B cell (primary cell): ENCODE measurements around the gene LIPH.

Experiments
- EZH2 ChIP-seq: IDR thresholded peaks from 2 replicates; pipeline ENCODE4 v1.6.1; 2012; ENCODE audit warnings: borderline replicate concordance, low read depth, mild to moderate bottlenecking, moderate library complexity, low read length; ENCODE audit not compliant: insufficient read depth, poor library complexity, severe bottlenecking
- TF ChIP-seq, protein P1 (sequence below): fragments of 200-600 bp; IDR thresholded peaks from one replicate; pipeline ENCODE4 v1.8.0; 2022; ENCODE audit warnings: antibody characterized with exemption, mild to moderate bottlenecking

DNA sequence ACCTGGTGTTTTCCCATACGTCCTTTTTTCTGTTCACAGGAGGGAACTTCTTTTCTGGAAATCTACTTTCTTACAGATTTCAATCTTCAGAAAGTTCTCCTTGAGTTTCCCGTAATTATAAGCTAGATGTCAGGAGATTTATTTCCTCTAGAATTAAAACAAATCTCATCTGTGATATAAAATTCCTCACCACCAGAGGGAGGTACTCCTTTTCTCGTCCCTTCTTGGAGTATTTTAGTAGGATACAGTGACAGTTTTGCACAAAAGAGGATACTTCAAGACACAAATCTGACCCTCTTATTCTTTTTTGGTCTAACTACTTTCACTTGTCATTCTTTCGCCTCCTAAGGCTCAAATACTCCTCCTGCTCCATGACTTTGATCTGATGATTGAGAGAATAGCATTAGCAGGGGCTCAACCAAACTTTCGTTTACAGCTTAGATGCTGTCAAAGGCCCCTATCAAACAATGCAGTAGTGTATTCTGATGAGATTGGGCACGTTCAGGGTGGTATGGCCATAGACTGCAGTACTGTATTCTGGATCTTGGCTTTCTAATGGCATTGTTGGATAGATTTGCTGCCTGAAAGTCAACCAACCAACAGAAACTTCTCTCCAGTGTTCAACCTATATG lies 91.6 kb downstream of the LIPH start:
- TF ChIP-seq, protein P1, sequence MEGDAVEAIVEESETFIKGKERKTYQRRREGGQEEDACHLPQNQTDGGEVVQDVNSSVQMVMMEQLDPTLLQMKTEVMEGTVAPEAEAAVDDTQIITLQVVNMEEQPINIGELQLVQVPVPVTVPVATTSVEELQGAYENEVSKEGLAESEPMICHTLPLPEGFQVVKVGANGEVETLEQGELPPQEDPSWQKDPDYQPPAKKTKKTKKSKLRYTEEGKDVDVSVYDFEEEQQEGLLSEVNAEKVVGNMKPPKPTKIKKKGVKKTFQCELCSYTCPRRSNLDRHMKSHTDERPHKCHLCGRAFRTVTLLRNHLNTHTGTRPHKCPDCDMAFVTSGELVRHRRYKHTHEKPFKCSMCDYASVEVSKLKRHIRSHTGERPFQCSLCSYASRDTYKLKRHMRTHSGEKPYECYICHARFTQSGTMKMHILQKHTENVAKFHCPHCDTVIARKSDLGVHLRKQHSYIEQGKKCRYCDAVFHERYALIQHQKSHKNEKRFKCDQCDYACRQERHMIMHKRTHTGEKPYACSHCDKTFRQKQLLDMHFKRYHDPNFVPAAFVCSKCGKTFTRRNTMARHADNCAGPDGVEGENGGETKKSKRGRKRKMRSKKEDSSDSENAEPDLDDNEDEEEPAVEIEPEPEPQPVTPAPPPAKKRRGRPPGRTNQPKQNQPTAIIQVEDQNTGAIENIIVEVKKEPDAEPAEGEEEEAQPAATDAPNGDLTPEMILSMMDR: no peak
- TF ChIP-seq EZH2: no peak
